Tibial artery (tissue), 4 donors: ENCODE measurements around the gene TMEM132C.

Source experiments
- DNase-seq, 2 donors: peaks; one replicate each; pipeline ENCODE4 v3.0.0-alpha.2; 2019
- H3K27ac ChIP-seq, 2 donors: fragments of 200-600 bp; sonication (generic) in 1 of 2; 1 replicate in 1 of 2; 2 replicates in 1 of 2; pipeline ENCODE4 v1.5.1; 2018 to 2019; ENCODE audit warnings: mild to moderate bottlenecking in 1 of 2
- H3K27me3 ChIP-seq, 2 donors: fragments of 200-600 bp; sonication (generic) in 1 of 2; one replicate each; pipeline versions ENCODE4 v1.5.1 to v1.6.0; 2016 to 2019
- H3K36me3 ChIP-seq, 3 donors: fragments of 200-600 bp; sonication (generic) in 2 of 3; one replicate each; pipeline ENCODE4 v1.5.1; 2016 to 2019; ENCODE audit warnings: mild to moderate bottlenecking in 2 of 3
- H3K4me1 ChIP-seq, 4 donors: fragments of 200-600 bp; sonication (generic) in 2 of 4; 1 replicate in 3 of 4; 2 replicates in 1 of 4; pipeline ENCODE4 v1.5.1; 2016 to 2019
- H3K4me3 ChIP-seq, 2 donors: fragments of 200-600 bp; sonication (generic) in 1 of 2; 1 replicate in 1 of 2; 2 replicates in 1 of 2; pipeline ENCODE4 v1.5.1; 2018 to 2019; ENCODE audit warnings: mild to moderate bottlenecking in 2 of 2
- H3K9me3 ChIP-seq, 3 donors: fragments of 200-600 bp; sonication (generic) in 1 of 3; one replicate each; pipeline ENCODE4 v1.5.1; 2016 to 2019
- CTCF ChIP-seq, 2 experiments: fragments of 200-600 bp in 1 of 2; fragments of 450-650 bp in 1 of 2; IDR thresholded peaks; one replicate each; pipeline ENCODE4 v1.5.1; 2017 to 2019; ENCODE audit warnings: antibody characterized with exemption in 2 of 2, mild to moderate bottlenecking in 1 of 2, moderate library complexity in 1 of 2
- intact Hi-C: fragments of 100-400 bp; cut with DNase I; formaldehyde crosslinking; loops from one replicate; pipeline ENCODE4 v1.15.0; 2023; ENCODE audit warnings: low total_unique reads

The TMEM132C gene

GRCh38 chr12:128455851-128456250, 188.9 kb downstream of the TMEM132C start:
- Histone ChIP-seq H3K27me3 (no peaks in the 10 kb centered on the region), H3K36me3 (no peaks in the 10 kb centered on the region), H3K4me3 (no peak overlapping the region), H3K4me1 (no peaks in the 10 kb centered on the region), H3K27ac (no peak overlapping the region), H3K9me3 (no peaks in the 10 kb centered on the region)
- no peak for DNase-seq
- intact Hi-C loops = no loop called here
- TF ChIP-seq CTCF (IDR thresholded peaks at IDR 0.05) = no peak

DNA sequence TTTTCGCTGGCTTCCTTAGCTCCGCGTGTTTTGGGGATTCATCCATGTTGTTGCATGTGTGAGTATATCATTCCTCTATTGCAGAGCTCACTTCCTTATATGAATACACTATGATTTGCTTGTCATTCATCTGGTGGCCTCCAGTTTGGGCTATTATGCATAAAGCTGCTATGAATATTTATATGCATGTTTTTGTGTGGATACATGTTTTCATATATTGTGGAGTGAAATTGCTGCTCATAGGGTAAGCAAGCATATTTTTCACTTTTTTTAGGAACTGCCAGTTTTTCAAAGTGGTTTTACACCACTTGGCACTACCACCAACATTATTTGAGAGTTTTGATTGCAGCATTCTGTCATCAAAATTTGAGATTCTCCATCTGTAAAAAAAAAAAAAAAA, 190.0 kb downstream of the TMEM132C start:
- intact Hi-C loops = no loop called here
- H3K4me1 ChIP-seq = no peaks in the 10 kb centered on the region
- no peak for TF ChIP-seq CTCF (IDR thresholded peaks at IDR 0.05)
- no peak overlapping the region for H3K27ac ChIP-seq
- H3K4me3 ChIP-seq = no peak overlapping the region
- no peaks in the 10 kb centered on the region for H3K27me3 ChIP-seq
- H3K36me3 ChIP-seq = no peaks in the 10 kb centered on the region
- H3K9me3 ChIP-seq = no peaks in the 10 kb centered on the region
- no peak for DNase-seq

DNA sequence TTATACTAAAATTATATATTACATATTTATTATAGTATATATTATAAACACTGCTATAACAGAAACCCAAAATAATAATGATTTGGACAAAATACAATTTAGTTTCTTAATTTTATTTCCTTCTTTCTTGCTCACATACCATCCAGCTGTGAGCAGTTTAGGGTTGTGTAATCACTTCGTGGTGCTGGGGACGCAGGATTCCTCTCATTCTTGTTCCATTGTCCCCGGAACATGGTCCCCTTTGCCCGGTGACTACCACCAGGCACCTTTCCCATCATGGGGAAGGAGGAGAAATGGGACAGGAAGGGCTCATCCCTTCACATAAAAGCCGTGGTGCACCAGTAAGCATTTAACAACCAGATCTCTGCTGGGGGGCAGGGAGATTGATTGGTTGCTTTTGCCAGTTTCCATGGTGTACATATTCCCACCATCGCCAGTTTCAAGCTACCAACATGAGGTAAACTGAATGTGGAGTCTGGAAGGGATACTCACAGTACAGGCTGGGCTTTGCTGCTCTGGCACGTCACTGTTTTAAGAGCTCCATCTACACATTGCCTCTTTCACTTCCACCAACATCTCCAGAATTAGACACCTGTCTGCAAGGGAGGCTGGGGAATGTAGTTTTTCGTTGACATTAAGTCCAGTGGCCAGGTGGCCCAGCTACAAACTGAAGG, 191.5 kb downstream of the TMEM132C start:
- intact Hi-C loops = no loop called here
- Histone ChIP-seq H3K4me1 (no peaks in the 10 kb centered on the region), H3K4me3 (no peak overlapping the region), H3K27me3 (no peaks in the 10 kb centered on the region), H3K27ac (no peak overlapping the region), H3K9me3 (no peaks in the 10 kb centered on the region), H3K36me3 (no peaks in the 10 kb centered on the region)
- no peak for TF ChIP-seq CTCF (IDR thresholded peaks at IDR 0.05)
- no peak for DNase-seq

DNA sequence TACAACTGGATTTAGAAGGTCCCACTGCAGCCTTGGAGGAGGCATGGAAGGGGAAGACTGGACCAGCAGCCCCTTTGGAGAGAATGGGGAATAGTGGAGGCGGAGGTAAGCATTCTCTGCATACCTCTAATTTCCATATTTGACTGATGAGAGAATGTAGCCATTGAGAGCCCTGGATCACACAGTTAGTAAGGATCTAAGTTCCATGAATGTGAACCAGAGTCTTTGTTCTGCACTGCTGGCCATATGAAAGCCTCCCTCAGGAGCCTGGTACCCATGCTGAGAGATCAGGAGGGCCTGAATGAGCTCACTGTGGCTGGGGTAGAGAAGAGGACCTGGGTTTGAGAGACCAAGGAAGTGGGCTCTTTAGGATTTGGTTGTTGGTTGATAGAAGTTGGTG, 192.1 kb downstream of the TMEM132C start:
- no peak for TF ChIP-seq CTCF (IDR thresholded peaks at IDR 0.05)
- no peak for DNase-seq
- intact Hi-C loops = no loop called here
- Histone ChIP-seq H3K9me3 (no peaks in the 10 kb centered on the region), H3K4me3 (no peak overlapping the region), H3K36me3 (no peaks in the 10 kb centered on the region), H3K4me1 (no peaks in the 10 kb centered on the region), H3K27ac (no peak overlapping the region), H3K27me3 (no peaks in the 10 kb centered on the region)

DNA sequence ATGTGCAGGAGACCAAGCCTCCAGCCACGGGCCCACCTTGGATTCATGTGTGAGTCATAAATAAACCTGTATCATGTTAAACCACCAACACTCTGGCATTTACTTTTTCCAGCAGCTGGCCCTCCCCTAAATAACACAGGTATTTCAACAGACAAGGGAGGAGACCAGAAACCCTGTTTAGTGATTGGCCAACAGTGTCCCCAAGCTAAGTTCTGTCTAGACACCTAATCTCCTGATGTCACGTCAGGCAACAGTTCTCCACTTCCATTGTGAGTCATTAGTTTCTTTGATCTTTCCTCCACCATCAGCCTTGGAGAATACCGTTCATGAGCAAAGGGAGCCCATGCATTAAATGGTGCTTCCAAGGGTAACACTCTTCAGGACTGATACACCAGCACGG, 196.9 kb downstream of the TMEM132C start:
- intact Hi-C loops = no loop called here
- H3K27me3 ChIP-seq = no peaks in the 10 kb centered on the region
- TF ChIP-seq CTCF (IDR thresholded peaks at IDR 0.05) = no peak

GRCh38 chr12:128467882-128468281, 200.9 kb downstream of the TMEM132C start:
- Histone ChIP-seq H3K4me3 (no peak overlapping the region), H3K27me3 (no peaks in the 10 kb centered on the region), H3K27ac (no peak overlapping the region), H3K4me1 (no peaks in the 10 kb centered on the region), H3K9me3 (no peaks in the 10 kb centered on the region), H3K36me3 (no peaks in the 10 kb centered on the region)
- DNase-seq = no peak
- no peak for TF ChIP-seq CTCF (IDR thresholded peaks at IDR 0.05)
- intact Hi-C loops = no loop called here

More for the DNA sequence above, 196.9 kb downstream of the TMEM132C start:
- Histone ChIP-seq H3K4me1 (no peaks in the 10 kb centered on the region), H3K4me3 (no peak overlapping the region), H3K27ac (no peak overlapping the region), H3K9me3 (no peaks in the 10 kb centered on the region), H3K36me3 (no peaks in the 10 kb centered on the region)
- DNase-seq = no peak
